NCI-H748 treated with DMSO at 0.1 percent for 48 hours (cell line): ENCODE results near the gene NCOA3.

Experiments used
- DNase-seq: peaks from one replicate; lab custom pipeline; 2025; lab: John Stamatoyannopoulos, UW

The NCOA3 gene

DNA sequence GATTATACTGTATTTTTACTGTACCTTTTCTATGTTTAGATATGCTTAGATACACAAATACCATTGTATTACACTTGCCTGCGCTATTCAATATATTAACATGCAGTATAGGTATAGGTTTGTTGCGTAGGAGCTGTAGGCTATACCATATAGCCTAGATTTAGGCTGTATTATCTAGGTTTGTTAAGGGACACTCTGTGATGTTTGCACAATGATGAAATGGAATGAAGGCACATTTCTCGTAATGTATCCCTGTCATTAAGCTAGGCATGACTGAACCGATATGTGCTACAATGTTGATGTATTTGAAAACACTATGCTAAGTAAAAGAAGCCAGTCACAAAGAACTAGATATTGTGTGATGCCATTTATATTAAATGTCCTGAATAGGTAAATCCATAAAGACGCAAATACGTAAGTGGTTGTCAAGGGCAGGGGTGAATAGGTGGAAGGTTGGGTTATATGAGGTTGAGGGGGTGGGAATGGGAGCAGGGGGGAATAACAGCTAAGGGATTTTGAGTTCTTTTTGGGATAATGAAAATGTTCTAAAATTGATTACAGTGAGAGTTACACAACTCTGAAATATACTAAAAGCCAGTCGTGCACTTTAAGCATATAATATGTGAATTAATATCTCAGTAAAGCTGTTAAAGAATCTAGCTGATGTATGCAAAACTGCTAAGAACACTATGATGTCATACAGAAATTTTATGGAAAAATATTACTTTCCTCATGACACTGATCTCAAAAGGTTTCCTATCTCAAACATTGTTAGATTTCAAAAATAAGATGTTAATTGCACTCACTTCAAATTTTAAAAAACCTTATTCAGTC is 97.4 kb downstream of the NCOA3 start:
- no peak for DNase-seq

DNA sequence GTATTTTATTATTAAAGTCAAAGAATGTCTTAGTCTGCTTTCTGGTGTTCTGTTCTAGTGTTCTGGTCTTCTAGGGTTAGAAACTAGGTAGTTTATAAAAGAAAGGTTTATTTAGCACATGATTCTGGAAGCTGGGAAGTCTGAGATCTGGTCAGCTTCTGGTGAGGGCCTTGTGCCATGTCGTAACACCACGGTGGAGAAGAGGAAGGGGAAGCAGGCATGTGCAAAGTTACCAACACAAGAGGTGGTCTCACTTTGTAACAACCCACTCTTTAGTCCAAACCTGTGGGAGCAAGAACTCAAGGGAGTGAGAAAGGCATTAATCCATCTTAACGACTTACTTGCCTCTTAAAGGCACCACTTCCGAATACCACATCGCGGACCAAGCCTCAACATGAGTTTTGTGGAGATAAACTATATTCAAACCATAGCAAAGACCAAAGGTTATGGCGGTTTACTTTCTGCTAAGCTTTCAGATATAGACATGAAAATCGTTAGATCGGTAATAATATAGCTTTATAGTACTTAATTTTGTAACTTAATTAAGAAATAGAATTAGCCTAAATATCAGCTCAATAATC is 99.4 kb downstream of the NCOA3 start:
- no peak for DNase-seq

GRCh38 chr20:47603260-47603659 is 101.6 kb downstream of the NCOA3 start:
- no peak for DNase-seq

GRCh38 chr20:47605673-47606413 is 104.2 kb downstream of the NCOA3 start:
- DNase-seq: no peak

DNA sequence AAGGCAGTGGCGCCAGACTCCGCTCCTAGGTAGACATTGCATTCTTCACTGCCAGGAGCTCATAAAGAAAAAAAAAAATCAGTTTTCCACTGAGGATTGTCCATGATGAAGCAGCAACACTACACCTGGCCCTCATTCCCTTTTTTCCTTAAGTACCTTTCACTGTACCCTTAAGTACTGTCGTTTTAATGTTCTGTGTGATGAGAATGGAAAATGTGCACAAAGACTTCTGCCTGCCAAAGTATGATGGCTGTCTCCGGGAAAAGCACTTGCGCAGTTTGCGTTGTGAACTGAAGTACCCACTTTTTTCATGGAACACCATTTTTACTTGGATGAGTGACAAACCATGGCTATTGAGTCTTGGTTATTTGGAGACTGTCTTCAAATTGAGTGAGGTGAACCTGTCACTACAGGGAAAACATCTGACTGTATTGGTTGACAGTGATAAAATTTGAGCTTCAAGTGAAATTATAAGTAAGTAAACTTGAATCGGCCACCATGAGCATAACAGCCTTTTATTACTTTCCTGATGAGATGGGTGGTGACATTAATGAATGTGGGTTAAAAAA is 104.8 kb downstream of the NCOA3 start:
- no peak for DNase-seq

DNA sequence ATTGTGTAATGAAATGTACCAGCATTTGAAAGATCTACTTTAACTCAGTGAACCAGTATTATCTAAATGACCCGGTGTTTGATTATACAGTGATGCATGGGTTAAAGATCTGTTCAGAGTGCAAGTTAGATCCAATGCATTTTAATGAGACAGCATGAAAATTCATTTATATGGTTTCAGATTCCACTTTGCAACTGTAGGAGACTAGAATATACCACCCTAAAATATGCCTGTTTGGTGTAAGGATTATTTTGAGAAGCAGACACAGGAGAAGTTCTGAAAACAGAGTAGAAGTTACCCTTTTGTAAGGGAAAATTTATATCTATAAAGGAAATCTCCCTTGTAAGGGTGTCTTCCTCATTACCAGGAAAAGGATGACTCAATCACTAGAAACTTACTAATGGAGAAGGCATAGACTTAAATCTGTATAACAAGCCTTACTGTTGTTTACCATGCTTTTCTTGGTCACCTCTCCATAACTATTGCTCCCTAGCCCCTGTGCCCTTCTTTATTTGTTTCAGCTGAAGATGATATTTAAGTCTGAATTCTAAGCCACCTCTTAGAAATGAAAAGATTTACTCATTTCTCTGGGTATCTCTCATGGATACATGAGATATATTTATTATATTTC is 105.4 kb downstream of the NCOA3 start:
- no peak for DNase-seq

DNA sequence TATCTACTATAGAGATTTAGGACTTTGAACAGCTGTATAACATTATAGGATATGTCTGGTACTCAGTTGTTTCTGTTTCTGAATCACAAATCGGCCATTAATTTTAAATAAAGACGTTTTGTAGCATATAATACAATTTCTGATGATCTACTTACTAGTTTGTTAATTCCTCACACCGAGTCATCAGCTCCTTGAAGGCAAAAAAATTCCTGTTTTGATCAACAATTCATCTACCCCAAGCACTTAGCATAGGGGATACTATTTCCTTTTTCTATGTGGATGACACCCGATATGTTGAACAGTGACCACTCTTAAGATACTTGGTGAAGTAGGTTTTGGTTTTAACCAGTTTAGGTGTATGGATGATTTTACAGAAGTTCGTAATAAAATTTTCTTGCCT is 107.3 kb downstream of the NCOA3 start:
- DNase-seq: no peak

DNA sequence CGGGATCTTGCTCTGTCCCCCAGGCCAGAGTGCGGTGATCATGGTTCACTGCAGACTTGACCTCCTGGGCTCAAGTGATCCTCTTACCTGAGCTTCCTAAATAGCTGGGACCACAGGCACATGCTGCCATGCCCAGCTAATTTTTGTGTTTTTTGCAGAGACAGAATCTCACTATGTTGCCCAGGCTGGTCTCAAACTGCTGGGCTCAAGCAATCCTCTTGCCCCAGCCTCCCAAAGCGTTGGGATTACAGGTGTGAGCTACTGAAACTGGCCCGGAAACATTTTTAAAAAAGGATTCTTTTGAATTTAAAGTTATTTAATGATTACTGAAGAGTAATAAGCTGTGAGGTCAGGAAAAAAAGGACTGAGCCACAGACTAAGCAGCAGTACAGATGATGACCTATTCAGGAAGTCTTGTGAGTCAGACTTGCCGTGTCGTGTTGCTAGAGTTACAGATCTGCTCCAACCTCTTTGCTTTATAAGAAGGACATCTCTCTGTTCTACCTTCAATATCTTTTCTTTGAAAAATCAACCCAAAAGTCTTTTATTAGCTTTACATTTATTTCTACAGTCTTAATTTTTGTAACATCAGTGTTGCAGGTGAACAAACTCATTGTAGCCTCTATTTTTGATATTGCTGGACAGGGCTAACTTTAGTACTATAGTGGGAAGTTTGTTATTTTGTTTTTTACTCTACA is 108.7 kb downstream of the NCOA3 start:
- DNase-seq: no peak

GRCh38 chr20:47610945-47611250 is 109.2 kb downstream of the NCOA3 start:
- no peak for DNase-seq

- no peak for DNase-seq
Measured at GRCh38 chr20:47611785-47612184, 110.1 kb downstream of the NCOA3 start.

DNA sequence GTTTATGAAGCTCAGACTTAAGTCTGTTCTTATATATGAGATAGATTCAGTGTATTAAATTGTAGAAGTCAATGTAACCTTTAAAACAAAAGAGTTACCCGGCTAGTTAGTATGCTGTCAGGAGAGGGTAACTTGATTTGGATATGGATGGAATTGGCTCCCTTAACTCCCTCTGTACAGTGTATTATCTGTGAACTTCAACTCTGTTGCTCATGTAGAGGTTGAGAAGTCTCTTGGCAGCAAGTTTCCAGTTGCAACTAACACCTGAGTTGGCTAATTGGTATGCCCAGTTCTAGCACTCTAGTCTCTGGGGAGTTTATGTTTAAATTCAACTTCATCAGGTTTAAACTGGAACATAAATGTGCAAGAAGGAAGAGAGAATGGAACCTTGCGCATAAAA is 111.0 kb downstream of the NCOA3 start:
- DNase-seq: no peak

GRCh38 chr20:47614703-47615309 is 113.1 kb downstream of the NCOA3 start:
- DNase-seq: no peak

DNA sequence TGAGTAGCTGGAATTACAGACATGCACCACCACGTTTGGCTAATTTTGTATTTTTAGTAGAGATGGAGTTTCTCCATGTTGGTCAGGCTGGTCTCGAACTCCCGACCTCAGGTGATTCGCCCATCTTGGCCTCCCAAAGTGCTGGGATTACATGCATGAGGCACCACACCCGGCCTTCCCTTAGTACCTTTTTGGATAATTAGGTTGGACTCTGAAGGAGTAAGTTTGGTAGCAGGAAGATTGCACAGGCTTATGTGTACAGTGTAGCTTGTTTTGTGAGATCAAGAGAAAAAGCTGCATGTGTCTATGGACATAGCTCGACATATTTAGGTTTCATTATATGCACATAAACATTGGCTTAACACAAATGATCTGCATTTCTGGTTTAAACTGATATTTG is 116.8 kb downstream of the NCOA3 start:
- no peak for DNase-seq

DNA sequence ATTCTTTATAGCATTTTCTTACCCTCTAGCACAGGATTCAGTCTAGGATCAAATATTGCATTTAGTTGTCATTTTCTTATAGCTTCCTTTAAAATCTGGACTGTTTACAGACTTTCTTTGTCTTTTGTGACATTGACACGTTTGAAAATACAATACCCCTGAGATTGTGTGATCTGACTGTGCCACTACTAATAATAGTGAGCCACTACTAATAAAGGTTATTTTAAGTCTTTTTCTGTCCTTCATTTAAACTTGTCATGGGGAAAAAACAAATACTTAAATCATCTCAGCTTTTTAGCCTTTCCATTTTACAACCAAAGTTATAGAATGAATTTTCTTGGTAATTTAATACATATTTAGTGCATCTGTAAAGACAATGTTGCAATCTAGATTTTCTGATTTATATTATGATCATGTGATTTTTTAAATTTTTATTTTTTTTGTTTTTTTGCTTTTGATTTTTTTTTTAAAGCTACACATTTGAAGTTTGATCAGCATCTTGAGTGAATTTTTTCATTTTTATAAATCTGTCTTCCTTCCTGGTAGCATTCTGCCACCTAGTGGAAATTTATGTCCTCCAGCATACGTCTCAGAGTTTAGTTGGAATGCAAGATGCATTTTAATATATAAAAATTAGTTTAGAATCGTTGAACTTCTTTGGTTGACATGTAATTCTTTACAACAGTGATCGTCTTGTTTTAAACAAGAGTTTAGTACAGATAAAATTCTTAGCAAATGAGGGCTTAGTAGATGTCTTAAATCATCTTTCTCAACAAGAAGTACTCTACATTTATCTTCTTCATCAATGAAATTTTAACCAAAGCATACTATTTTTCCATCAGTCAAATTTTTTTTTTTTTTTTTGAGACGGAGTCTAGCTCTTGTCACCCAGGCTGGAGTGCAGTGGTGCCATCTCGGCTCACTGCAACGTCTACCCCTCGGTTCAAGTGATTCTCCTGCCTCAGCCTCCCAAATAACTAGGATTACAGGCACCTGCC is 119.4 kb downstream of the NCOA3 start:
- no peak for DNase-seq

DNA sequence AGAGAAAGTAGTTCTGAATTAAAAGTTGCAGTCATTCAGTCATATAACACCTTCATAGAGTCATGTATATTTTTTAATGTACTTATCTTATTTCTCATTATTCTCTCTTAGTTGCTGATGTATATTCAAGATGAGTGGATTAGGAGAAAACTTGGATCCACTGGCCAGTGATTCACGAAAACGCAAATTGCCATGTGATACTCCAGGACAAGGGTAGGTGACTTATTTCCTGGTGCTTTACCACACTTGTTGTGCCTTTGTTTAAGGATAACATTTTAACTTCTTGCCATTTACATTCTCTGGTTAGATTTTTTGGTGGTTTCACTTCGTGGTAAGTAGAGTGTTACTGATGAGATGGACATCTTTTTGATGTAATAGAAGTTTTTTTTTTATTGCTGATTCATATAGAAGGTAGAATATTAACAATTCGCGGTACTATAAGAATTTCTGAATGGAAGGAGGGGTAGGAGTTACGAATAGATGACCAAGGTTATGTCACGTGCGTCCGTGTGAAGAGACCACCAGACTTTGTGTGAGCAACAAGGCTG is 120.5 kb downstream of the NCOA3 start:
- DNase-seq: no peak

GRCh38 chr20:47623206-47623605 is 121.5 kb downstream of the NCOA3 start:
- no peak for DNase-seq

DNA sequence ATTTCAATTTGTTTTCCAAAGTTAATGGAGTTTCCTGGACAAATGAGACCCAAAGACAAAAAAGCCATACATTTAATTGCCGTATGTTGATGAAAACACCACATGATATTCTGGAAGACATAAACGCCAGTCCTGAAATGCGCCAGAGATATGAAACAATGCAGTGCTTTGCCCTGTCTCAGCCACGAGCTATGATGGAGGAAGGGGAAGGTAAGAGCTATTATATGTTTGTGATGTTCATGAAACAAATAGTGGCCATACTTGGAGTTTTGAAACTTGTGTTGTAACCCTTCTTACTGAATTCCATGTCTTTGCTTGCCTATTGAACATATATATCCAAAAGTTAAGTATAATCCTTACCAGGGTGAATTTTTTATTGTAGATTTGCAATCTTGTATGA is 125.9 kb downstream of the NCOA3 start:
- DNase-seq: no peak

DNA sequence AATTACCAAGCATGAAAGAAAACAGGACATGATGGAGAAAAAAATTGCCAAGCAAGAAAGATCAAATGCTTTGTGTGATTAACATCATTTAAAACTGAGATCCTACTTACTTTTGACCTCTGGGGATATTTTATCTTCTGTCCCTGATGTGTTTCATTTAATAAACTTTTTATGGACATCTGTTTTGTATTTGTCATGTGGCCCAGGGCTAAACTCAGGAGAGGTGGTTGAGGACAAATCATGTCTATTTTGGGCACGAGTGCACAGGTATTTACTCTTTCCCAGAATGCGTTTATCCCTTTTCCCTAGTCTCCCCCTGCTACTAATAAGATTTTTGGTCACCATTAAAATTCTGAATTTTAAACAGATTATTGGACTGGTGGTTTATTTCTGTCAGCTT is 128.2 kb downstream of the NCOA3 start:
- DNase-seq: no peak

DNA sequence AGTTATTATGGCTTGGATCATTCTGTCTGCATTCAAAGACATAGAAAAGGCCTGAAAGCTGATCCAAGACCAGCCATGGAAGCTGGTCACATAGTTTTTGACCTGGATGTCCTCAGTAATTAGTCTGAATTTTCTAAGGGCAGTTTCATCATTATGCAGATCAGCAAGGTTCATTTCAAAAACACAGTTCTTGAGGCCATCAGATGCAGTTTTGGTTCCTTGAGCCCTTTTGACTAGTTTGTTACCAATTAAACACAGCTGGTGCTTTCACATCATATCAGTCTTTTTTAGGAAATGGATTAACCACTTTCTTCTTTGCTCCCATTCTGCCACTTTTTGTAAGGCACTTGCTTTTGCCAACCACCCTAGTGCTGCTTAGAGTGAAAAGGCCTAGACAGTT is 129.4 kb downstream of the NCOA3 start:
- no peak for DNase-seq

DNA sequence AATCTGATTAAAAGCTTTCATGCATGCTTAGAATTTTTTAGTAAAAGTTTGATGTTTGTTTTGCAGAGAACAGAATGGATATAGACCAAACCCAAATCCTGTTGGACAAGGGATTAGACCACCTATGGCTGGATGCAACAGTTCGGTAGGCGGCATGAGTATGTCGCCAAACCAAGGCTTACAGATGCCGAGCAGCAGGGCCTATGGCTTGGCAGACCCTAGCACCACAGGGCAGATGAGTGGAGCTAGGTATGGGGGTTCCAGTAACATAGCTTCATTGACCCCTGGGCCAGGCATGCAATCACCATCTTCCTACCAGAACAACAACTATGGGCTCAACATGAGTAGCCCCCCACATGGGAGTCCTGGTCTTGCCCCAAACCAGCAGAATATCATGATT is 133.6 kb downstream of the NCOA3 start:
- DNase-seq: no peak
